GM15510 (cell line): ENCODE measurements around the gene SUCLA2.

ENCODE experiments used
- POLR2A ChIP-seq: IDR thresholded peaks from 3 replicates; pipeline ENCODE4 v1.6.1; 2011; ENCODE audit warnings: borderline replicate concordance; ENCODE audit not compliant: insufficient read length; ENCODE audit errors: extremely low read depth

Gene SUCLA2

GRCh38 chr13:48001114-48001881 lies at the start of gene SUCLA2:
Gene SUCLA2, minus strand, starts transcription at chr13:48001273. Its CDS starts 4 bp downstream, at chr13:48001269.
- peak; percentile 87 for TF ChIP-seq POLR2A

GRCh38 chr13:48050550-48050949 lies 49.5 kb upstream of the SUCLA2 start:
- no peak for TF ChIP-seq POLR2A

GRCh38 chr13:48043789-48044503 lies 42.9 kb upstream of the SUCLA2 start:
- TF ChIP-seq POLR2A, result no peak

- no peak for TF ChIP-seq POLR2A
Observed at GRCh38 chr13:48042894-48043293, 41.8 kb upstream of the SUCLA2 start.

GRCh38 chr13:48040896-48041295 lies 39.8 kb upstream of the SUCLA2 start:
- TF ChIP-seq POLR2A, result no peak

GRCh38 chr13:48040049-48040448 lies 39.0 kb upstream of the SUCLA2 start:
- no peak for TF ChIP-seq POLR2A

- no peak for TF ChIP-seq POLR2A
Observed at GRCh38 chr13:48038761-48039160, 37.7 kb upstream of the SUCLA2 start.

- peak; percentile 98 for TF ChIP-seq POLR2A
Observed at GRCh38 chr13:48037346-48038173, 36.5 kb upstream of the SUCLA2 start, which contains the start of gene NUDT15. Gene NUDT15, plus strand, starts transcription at chr13:48037726. Its CDS starts 21 bp downstream, at chr13:48037747.

GRCh38 chr13:48029859-48030258 lies 28.8 kb upstream of the SUCLA2 start:
- no peak for TF ChIP-seq POLR2A

- no peak for TF ChIP-seq POLR2A
Observed at GRCh38 chr13:48028066-48028465, 27.0 kb upstream of the SUCLA2 start.

GRCh38 chr13:48019796-48020195 lies 18.7 kb upstream of the SUCLA2 start:
- no peak for TF ChIP-seq POLR2A

- TF ChIP-seq POLR2A, result no peak
Observed at GRCh38 chr13:48018637-48019036, 17.6 kb upstream of the SUCLA2 start.

- TF ChIP-seq POLR2A, result no peak
Observed at GRCh38 chr13:48014359-48014758, 13.3 kb upstream of the SUCLA2 start.

GRCh38 chr13:48012668-48013067 lies 11.6 kb upstream of the SUCLA2 start:
- TF ChIP-seq POLR2A, result no peak

- no peak for TF ChIP-seq POLR2A
Observed at GRCh38 chr13:48010698-48011097, 9.6 kb upstream of the SUCLA2 start.
